ENCODE data around the gene TMEM63C.

Gene TMEM63C, protein sequence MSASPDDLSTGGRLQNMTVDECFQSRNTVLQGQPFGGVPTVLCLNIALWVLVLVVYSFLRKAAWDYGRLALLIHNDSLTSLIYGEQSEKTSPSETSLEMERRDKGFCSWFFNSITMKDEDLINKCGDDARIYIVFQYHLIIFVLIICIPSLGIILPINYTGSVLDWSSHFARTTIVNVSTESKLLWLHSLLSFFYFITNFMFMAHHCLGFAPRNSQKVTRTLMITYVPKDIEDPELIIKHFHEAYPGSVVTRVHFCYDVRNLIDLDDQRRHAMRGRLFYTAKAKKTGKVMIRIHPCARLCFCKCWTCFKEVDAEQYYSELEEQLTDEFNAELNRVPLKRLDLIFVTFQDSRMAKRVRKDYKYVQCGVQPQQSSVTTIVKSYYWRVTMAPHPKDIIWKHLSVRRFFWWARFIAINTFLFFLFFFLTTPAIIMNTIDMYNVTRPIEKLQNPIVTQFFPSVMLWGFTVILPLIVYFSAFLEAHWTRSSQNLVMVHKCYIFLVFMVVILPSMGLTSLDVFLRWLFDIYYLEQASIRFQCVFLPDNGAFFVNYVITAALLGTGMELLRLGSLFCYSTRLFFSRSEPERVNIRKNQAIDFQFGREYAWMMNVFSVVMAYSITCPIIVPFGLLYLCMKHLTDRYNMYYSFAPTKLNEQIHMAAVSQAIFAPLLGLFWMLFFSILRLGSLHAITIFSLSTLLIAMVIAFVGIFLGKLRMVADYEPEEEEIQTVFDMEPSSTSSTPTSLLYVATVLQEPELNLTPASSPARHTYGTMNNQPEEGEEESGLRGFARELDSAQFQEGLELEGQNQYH

DNA sequence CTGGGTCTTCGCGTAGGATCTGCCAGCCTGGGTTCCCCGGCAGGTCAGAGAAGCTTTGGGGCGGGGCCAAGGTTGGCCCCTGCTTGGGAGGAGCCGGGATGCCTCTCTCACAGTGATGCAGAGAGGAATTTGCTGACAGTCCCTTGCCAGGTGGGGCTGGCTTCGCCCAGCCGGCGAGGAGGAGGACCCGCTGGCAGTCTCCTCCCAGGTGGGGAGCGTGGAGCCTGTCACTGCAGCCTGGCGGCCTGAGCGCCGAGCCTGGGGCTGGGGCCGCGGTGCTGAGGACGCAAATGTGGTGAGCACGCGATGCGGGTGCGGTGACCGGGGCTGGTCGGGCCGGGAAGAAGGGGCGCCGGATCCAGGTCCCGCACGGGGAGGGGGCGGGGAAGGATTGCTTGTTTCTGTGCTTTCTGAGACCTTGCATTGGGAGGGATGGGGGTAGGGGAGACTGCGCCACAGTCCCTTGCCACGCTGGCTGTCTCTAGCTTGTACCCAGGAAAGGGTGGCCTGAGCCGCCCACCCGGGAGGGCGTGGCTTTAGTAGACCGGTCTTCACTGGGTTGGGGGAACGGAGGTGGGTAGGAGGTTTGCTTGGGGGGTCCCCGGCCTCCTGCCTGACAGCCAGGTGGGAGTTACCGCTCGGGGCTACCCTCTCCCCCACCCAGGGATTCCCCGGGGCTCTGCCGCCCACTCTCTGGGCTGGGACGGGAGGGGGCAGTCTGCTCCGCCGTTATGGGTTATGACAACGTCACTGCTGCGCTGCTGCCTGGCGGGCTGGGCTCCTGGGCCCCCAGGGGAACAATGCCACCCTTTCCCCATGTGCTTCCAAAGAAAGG lies at the start of gene TMEM63C:
Gene TMEM63C (plus strand): TSS at position 196 of the 835 bp plus-strand sequence. CDS start 37,016 bp downstream, outside the sequence.
- DNase-seq (ENCODE audit: low spot score): peak; percentile 79

DNA sequence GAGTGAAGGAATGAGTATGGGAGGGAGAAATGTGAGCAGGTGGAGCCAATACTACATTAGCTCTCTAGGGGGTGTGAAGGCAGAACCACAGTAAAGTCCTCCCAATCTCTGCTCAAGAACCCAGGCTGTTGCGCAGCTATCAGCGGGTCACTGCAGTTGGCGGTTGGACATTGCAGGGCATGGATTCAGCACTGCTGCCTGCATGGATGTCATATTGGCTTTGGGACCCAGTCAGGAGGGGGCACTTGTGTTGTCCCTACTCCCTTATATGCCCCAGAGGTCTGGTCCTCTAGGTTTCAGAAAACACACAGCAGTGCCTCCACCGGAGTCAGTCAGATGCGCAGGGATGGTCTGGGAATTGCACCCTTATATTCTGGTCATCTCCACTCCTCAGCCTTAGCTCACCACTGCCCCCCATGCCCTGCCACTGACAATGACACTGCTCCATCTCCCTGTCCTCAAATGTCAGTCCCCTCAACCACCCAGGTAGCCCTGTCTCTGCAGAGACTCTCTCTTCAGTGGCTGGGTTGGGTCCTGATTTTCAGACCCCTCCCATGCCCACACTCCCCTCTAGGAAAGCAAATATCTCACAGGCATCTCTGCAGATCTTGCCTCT lies 49.6 kb upstream of the TMEM63C start:
- no peak for DNase-seq (ENCODE audit: low spot score)

DNA sequence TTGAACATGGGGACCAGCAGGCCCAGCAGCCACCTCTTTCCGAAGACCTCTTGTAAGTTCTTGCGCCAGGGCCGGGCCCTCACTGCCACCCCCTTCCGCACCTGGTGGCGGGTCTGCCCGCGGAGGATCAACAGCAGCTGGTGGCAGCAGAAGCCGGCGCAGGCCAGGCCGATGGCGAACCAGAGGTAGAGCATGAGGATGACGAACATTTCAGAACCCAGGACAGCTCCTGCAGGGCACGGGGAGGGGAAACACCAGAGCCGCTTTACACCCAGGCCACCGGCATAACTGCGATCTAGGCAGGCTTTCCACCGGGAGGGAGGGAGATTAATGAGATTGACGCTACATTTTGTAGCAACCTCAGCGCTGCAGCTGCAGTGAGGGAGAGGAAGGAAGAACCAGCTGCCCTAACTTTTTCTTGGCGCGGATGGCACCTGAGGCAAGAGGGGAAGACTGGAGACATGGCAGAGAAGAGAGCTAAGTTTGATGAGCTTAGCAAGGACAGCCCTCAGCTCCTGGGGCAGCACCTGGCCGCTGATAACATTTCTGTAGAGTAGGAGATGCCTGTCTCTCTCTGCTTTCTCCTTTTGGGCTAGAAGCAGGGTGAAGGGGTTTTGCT lies 47.8 kb upstream of the TMEM63C start:
- DNase-seq (ENCODE audit: low spot score): peak; percentile 49

DNA sequence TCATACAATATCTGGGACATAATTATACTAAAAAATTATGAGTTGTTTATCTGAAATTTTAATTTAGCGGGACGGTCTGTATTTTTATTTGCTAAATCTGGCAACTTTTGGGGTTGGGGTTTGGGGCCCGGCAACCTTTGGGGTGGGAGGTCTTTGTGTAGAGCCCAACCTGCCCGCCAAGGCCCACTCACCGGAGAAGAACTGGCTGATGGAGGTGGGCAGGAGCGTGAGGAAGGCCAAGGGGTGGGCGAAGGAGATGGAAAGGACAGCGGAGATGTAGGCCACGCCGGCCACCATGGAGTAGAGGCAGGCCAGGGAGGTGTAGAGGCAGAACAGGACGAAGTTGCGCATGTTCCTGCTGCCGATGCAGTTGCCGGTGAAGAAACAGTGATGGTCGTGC lies 42.6 kb upstream of the TMEM63C start:
- no peak for DNase-seq (ENCODE audit: low spot score)

DNA sequence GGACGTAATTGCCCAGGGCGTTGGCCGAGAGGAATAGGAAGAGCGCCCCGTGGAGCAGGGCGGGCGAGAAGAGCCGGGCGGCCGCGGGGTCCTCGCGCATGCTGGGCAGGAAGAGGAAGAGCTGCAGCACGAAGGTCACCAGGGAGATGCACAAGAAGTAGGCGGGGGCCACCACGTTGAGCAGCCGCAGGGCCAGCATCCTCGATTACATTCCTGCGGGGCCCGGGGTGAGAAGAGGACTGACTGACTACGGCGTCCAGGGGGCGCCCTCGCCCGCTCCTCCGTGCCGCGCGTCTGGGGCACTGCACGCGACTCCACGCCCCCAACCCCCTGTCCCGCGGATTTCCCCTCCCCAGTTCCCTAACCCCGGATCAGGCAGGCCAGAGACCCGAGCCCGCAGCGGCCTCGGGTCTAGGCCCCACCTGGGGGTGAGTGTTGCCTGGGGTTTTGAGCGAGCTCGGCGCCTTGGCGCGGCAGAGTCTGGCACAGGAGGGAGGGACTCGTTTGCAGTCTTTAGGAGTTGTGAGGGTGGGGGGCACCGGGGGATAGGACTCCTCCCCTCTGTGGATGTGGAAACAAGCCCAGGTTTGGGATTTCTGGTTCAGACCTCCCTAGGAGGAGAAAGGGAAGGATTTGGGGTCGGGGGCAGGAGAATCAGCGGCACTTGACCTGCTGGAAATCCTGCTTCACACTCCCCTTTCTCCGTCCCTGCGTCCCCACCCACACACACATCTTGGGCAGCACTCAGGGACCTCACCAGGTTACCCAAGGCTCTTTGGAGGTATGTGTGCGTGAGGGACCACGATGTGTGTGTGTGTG lies 41.8 kb upstream of the TMEM63C start:
- no peak for DNase-seq (ENCODE audit: low spot score)

DNA sequence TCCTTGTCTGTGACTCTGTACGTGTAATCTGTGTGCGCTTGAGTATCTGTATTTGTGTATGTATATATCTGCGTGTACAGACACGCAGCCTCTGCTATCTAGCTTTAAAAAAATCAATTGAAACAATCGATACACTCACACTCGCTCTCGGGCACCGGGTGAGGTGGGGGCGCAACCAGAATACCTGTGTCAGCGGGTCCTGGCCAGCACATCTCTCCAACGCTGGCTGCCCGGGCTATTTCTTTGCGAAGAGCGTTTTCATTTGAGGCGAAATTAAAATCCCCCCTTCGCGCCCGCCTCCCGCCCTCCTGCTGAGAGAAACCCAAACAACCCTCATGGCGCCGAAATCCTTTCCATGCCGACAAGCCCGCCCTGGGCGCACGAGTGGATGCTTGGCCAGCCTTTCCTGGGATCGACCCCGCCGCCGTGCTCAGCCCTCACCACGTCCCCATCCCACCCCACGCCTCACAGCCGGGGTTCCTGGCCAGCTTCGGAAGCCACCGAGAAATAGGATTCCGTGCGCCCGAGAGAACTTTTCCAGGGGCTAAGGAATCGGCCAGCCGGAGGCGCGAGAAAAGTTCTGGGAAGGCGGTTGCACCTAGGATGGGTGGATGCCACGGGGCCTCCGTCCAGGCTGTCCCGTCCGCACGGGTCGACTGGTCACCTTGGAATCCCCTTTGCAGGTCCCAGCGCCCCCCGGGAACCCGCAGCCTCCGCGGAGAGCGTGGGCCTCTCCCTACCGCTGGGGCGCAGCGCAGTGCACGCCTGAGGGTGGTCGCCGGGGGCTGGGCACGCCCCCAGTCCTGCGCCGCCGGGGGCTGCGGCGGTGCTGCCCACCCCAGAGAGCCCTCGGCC lies 41.0 kb upstream of the TMEM63C start:
- no peak for DNase-seq (ENCODE audit: low spot score)

DNA sequence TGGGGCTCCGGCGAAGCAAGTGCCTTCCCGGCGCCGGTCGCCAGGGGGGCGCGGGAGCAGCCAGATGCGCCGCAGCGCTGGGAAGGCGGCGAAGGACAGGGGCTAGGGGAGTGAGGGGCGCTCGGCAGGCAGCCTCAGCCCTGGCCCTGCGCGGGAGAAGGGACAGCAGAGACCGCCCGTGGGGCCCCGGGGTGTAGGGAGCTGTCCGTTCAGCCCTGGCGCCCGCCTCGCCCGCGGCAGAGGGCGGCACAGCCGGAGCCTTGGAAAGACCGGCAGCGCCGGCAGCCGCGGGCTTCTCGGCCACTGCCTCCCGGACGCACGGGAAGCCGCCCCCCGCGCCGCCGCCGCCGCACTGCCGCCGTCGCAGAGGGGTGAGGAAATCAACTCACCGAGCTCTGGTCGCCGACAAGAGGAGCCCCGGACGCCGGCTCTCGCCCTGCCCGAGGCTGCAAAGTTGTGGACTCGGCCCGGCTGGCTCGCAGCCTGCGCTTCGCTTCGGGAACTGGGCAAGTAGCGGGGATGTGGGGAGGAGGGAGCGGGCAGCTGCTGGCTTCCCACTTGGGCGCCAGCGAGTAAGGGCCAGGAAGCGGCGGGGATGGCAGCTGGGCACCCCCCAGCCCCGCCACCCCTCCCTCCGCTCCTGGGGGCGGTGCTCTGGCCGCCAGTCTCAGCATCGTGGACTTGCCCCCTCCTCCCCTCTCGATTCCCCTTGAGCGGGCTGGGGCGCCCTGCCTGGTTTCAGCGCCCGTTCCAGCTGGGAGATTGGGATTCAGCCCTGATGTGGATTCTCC lies 40.2 kb upstream of the TMEM63C start, which contains the start of gene ZDHHC22:
Gene ZDHHC22 (minus strand): TSS at position 578 of the 791 bp plus-strand sequence. CDS start 2,053 bp downstream, outside the sequence.
- DNase-seq (ENCODE audit: low spot score): peak; percentile 22

DNA sequence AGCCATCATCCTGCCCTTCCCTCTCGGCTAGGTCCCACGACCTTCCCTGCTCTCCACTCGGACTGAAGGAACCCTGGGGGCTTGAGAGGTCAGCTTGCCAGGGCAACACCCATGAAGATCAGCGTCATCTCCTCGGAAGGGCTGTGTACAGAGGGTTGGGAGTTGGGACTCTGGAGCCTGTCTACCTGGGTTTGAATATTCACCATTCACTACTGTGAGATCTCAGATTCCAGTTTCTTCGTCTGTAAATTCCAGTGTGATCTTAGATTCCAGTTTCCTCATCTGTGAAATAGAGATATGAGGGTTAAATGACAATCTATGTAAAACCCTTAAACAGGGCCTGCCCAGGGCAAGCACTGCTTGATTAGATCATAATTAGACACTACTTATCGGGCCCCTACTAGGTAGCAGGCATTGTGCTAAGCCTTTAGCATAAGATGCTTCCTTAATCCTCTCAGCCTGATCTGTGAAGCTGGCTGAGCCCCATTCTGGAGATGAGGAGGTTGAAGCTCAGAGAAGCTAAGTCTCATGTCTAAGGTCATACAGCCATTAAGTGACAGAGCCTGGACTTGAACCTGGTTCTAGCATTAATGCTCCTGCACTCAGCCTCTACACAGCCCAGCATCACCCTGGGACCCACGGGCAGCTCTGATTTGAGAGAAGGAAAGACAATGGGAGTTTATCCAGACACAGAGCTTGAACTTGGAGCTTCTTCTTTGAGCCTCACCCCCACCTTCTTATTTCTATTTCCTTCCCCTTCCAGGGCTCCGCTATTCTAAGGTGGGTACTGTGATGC lies 39.4 kb upstream of the TMEM63C start:
- DNase-seq (ENCODE audit: low spot score): no peak

DNA sequence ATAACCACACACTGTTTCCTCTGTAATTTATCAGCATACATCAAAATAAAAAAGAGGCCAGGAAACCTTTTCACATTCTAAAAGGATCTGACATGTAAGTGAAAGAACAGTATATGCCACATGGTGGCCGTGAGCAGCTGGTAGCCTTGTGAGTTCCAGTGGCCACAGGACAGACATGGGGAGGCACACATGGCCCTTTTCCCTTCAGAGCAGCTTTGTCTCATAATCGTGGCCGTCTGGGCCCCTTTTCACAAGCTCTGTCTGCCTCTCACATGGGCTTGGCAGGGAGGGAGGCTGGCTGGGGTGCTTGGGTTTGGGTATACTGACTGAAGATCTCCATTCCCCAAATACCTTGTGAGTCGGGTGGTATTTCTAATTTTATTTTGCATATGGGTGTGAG lies 38.5 kb upstream of the TMEM63C start:
- no peak for DNase-seq (ENCODE audit: low spot score)

DNA sequence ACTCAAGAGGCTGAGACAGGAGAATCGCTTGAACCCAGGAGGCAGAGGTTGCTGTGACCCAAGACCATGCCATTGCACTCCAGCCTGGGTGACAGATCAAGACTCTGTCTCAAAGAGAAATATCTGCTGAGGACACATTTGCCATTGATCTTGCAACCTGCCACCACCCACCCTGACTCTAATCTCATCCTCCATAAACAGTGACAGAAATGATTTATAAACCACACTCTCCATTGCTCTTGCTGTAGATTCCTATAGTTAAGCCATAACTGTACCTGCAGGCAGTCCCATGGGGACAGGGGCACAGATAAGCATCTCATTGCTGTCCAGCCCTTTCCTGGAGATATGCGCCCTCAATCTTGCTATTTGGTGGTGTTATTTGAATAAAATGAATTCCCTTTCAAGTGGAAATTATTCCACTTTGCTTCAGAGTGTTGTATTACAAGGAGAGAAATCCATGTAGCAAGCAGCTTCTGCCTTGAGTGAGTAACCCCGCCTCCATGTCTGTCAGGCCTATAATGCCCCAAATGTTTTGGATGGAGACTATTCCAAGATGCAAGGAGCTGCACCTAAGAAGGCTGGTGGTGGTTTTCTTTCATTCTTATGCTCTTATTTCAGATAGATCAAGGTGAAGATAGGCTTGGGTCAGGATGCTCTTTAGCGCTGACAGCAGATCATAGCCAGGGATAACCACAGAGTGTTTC lies 37.0 kb upstream of the TMEM63C start:
- DNase-seq (ENCODE audit: low spot score): no peak

DNA sequence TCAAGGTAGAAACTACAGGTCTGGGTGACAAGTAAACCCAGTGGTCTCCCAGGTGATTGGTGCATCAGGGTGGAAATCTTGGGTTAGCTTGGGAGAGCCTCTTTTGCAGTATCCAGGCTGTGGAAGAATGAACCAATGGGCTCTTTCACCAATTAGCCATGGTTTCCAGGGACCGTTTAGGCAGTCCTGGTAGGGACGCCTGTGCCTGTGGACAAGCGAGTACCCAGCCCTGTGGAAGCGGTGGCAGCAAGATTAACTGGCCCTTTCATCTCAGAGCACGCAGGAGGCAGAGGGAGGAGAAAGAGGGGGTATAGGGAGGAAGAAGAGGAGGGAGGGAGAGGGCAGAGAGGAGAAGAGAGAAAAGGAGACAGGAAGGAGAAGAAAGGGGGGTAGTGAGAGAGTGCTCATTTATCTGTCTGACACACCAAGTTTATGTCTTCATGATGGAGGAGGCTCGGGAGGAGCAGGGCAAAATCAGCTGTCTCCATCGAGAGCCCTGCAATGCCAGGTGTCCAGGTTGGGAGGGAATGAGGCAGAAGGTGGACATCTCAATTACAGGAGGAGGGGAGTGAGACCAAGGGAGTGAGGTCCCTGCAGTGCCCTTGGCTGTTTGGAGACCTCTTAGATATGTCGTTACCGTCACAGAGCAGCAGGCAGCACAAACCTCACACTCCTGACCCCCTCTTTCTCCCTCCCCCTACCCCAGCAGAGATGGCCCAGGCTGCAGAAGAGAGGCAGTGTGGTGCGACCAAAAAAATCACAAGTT lies 35.4 kb upstream of the TMEM63C start:
- DNase-seq (ENCODE audit: low spot score): no peak

DNA sequence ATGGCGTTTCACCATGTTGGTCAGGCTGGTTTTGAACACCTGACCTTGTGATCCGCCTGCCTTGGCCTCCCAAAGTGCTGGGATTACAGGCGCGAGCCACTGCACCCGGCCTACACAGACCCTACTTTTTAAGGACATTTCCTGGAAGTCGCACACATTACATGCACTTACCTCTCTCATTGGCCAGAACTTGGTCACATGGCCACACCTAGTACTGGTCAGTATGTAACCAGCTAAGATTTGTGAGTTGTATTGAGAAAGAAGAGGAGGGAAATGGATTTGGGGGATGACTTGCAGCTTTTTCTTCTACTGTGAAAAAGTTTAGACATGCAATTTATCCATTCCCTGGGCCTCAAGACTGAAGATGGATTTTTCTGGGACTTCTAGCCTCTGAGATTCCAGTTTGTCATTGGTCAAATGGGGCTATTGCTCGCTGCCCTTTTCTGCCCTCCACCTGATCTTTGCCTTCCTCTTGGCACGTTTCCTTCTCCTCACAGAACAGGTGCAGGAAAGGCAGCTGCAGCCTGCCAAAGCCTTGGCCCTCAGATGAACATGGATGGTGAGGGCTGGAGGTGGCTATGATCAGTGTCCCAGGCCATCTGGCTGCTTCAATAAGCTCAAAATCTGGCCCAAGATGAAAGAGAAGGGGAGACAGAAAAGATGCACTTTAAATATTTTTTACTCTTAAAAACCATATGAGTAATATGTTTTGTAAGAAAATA lies 32.9 kb upstream of the TMEM63C start:
- no peak for DNase-seq (ENCODE audit: low spot score)

DNA sequence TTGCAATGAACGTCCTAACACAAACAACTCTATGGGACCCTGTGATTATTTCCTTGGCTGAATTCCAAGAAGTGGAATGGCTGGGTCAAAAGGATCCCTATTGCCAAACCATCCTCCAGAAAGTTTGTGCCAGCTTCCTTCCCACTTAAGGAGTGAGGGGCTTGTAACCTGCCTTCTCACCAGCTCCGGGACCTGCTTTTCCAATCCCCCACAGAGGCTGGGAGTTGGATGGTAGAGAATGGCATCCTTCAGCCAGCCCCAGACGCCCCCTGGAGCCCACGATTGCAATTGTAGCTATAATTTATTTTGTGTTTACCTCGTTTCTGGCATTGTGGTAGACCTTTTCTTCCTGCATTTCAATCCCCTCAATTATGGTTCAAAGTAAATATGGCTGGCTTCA lies 30.4 kb upstream of the TMEM63C start:
- DNase-seq (ENCODE audit: low spot score): no peak

DNA sequence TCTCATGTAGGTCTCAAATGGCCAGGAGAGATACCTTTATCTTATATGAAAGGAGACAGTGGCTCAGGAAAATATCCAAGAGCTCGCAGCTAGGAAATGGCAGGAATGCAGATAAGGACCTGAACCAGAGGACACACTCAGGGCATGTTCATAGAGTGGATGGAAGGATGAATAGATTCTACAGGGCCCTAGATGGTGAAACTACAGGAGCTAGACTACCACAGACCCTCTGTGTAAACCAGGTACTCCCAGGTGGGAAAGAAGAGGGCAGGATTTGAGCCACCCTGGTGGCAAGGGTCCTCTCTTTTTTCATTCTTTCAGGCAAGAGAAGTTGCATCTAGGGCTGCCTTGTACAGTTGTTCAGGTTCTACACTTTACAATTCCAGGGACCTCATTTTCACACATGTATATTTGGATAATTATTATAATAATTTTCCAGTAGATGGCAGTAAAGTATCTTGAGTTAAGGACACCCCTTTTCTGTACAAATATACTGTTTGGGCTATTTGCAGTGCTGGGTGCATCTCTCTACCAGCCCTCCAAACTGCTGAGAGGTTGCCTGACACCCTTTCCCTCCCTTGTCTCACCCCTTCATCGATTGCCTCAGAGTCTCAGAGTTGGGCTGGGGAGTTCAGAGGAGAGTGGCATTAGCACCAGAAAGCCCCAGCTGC lies 29.5 kb upstream of the TMEM63C start:
- peak; percentile 55 for DNase-seq (ENCODE audit: low spot score)

DNA sequence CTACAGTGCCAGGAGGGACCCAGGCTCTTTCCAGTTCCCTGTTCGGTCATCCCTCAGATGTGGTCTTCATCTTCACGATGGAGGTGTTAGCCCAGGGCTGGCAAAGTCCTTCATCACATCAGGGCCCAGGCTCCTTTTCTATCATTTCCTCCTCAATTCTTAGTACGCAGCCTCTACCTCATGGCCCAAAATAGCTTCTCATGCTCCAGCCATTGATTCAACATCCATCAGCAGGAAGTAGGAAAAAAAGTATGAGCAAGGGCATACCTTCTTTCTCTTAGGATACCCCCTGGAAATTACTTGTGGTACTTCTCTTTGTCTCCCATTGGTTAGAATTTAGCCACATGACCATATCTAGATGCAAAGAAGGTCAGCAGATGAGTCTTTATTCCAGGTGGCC lies 27.8 kb upstream of the TMEM63C start:
- no peak for DNase-seq (ENCODE audit: low spot score)

Data from LoVo (cell line).